HG03521 (cell line): ENCODE data around the gene PGLYRP3.
"Not testable (repeated sequence)": the region's sequence is repeated elsewhere in the genome, so short reads cannot be mapped to it uniquely, and the experiment has no call there.

Experiments
- ATAC-seq: cut with Tn5 transposase; IDR thresholded peaks from one replicate; pipeline ENCODE4 v1.9.1; 2021; ENCODE audit warnings: mild to moderate bottlenecking, moderate library complexity; ENCODE audit not compliant: unreplicated experiment

The PGLYRP3 gene

DNA sequence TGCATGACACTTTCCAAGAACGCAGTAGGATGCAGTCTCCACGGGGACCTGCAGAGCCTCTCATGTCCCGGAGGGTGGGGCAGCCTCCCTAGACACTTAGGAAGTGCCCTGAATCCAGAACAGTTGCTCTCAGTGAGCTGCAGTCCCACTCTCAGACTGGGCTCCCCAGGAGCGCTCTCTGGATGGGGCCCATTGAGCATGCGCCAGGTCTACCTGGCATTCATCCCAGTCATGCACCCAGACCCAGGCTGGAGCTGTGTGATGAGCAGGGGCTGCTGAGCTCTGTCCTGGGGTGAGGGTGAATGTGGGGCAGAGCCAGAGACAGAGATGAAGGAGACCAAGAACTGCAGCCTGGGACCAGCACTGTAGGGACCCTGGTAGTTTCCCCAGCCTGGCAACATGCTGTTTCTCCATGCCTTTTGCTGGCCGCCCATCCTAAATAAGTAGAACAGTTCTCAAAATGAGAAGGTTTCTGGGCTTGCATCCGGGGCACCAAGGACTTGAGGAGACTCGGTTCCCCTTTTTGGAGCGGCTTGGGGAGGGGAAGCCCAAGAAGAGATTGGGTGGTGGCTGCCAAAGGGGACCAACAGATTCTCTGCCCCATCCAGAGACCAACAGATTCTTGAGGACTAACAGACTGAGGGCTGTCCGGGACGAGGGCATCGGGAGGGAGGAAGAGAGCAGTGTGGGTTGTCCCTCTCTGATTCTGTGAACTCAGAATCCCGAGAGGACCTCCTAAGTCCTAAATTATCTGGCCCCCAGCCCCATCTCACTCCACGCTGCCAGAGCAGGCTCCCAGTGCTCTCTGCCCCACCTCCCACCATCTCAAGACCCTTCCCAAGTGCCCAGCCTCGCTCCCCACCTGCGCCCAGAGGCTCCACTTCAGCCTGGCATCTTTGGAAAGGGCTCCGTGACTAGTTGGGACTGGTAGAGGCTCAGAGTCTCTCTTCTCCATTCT lies 36.9 kb upstream of the PGLYRP3 start:
- no peak for ATAC-seq

DNA sequence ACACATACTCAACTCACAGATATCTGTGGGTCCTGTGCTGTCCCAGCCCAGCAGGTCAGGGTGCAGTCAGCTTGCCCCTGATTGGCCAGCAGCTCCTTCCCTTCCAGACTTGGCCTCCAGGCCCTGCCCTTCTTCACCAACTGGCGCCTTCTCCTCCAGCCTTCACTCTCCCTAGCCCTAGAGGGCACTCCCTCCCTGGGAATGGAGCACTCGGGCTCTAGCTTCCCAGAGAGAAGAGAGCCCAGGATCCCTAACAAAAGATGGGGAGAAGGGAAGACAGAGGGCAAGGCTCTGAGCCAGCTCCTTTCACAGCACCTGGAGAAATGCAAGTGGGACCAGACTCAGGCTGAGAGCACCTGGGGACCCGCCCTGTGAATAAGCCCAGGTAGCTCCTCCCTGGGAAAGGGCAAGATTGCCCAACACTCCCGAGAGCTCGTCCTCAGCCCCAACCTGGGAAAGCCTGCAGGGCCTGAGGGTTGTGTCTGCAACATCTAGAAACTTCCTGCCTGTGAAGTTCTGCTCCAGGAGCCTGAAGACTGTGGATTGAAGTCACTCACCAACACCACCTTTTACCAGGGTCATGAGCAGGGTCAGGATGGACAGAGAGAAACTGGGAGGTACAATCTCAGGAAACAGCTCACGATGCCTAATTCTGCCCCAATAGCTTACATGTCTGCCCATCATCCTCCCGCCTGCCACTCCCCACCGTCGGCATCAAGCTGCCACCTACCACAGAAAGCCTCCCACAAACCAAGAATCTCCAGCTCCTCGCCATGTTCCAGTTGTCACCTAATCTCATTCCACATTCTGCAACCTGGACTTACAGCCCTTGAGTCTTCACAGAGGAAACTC lies 36.0 kb upstream of the PGLYRP3 start, which contains the start of gene PGLYRP4:
Gene PGLYRP4 (minus strand): TSS at position 331 of the 852 bp plus-strand sequence. CDS start 909 bp downstream, outside the sequence.
- no peak for ATAC-seq

DNA sequence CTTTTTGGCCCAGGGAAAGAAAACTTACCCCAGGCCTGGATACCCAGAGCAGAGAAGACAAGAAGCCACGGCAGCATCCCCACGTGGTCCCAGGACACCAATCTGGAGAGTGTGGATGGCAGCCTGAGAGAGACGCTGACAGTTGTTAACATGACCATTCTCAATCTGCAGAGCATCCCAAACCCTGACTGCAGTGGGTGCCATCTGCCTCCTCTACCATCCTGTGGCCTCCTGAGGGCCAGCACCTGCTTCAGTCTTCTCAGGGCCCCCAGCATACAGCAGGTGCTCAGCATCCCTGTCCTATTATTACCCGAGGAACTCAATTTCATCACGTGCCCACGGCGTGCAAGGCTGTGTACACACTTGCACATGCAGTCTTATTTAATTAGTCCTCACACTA lies 35.1 kb upstream of the PGLYRP3 start:
- no peak for ATAC-seq

DNA sequence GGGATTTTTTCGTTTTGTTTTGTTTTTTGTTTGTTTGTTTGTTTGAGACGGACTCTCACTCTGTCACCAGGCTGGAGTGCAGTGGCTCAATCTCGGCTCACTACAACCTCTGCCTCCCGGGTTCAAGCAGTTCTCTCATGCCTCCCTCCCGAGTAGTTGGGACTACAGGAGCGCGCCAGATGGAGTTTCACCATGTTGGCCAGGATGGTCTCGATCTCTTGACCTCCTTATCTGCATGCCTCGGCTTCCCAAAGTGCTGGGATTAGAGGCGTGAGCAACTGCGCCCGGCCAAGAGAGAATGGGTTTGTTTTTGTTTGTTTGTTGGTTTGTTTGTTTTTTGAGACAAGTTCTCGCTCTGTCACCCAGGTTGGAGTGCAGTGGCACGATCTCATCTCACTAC lies 34.3 kb upstream of the PGLYRP3 start:
- ATAC-seq, result not testable (repeated sequence)

DNA sequence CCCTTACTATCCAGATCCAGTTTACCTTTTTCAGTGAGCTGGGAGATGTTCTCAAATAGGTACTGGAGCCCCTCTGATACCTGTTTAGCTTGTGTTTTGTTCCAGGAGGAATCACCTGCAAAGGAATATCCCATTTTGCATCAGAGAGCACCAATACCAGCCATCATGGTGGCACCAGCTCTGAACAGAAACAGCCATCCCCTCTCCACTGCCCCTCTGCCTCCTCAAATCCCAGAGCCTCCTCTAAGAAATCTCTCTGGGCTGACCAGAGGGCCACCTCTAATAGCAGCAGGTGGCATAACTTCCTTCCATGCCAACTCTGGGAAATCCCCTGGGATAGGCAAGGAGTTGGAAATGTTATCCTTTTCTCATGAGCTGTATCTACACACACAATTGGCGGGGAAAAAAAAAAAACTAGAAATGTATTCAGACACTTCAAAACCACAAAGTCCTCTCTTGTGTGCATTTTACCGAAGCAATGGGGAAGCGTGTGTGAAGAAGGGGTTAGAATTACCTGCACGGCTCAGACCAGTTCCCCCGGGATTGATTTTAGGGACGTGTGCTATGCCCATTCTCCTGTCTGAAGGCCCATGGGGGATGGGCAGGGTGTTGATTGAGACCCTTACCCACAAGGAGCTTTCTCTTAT lies 33.4 kb upstream of the PGLYRP3 start:
- ATAC-seq, result no peak

DNA sequence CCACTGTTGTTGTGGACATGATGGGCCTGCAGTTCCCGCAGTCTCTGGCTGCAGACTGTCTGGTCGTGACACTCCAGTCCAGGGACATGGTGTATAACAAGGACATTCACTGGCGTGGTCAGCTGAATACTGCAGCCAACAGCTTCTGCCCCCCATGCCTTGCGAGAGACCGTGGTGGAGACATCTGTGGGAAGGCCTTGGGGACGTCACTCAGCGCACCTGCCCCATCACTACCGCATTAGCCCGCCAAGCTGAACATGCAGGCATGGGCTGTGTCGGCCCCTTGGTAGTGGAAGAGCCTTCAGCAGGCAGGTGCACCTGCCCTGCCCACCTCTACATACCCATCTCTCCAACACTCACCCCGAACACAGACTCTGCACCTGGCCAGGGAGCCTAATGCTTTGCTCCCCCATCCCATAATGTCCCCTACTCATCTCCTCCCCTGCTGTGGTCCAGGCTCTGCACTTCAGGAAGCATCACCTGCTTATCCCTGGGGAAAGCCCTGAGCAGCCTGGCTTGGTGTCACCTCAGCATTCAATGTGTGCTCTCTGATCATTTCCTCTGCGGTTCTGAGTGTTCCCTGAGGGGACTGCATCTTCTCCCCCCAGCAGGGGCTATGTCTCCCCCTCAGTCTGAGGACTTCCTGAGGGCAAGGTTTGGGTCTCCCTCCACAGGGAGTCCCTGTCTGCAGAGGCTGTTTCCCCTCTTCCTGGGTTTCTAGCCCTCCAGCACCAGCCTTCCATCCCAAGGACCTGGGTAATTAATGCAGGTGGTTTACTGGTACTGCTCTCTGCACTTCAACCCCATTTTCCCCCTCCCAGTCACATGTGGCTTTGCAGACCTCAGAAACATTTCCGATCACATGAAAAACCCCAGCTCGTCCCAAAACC lies 32.7 kb upstream of the PGLYRP3 start:
- no peak for ATAC-seq

DNA sequence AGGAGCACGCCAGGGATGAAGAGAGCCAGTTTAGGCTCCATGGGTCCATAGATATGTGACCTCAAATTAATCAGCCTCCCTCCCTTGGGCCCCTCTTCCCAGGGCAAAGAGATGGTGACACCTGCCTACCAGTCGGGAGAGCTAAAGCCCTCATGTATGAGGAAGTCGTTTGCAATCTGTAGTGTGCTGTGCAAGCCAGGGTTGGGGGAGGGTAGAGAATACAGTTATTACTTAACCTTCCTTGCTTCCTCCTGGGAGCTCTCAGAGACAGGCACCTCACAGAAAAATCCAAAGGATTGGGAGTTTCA lies 31.9 kb upstream of the PGLYRP3 start:
- ATAC-seq, result no peak

DNA sequence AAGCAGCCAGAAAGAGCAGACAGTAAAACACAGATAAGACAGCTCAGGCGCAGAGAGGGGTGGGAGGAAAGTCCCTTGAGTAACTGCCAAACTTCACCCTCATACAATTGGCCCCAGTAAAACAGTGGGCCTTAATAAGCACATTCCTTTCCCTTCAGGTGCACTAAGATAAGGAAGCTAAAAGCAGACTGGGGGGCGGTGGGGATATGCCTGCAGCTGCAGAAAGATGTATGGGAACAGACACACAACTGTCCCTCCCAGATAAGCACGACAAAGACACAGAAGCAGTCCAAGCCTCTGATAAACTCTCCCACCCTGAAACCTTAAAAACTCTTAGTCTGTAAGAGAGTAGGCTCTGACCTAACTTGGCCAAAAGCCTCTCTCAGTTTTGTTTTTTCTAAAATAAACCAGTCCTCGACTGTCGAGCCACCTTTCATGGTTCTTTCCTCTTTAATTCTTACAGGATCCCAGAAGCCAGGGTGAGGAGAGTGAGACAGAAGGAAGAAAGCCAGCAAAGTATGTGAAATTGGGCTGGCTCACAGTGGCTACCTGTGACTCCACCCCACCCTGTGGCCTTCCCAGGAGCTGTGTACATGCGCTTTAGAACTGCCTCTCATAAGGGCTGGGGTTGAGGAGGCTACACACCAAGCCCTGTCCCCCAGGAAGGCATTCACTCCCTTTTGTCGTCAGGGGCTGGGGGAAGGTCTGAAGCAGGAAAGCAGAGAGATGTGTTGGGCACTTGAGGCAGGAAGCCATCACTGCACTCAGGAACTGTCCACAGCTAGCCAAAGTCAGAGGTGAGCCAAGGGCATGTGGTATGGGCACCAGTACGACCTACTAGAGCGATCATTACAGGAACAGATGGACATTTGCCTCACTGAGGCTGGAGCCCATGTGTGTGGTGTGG lies 31.3 kb upstream of the PGLYRP3 start:
- ATAC-seq, result no peak

DNA sequence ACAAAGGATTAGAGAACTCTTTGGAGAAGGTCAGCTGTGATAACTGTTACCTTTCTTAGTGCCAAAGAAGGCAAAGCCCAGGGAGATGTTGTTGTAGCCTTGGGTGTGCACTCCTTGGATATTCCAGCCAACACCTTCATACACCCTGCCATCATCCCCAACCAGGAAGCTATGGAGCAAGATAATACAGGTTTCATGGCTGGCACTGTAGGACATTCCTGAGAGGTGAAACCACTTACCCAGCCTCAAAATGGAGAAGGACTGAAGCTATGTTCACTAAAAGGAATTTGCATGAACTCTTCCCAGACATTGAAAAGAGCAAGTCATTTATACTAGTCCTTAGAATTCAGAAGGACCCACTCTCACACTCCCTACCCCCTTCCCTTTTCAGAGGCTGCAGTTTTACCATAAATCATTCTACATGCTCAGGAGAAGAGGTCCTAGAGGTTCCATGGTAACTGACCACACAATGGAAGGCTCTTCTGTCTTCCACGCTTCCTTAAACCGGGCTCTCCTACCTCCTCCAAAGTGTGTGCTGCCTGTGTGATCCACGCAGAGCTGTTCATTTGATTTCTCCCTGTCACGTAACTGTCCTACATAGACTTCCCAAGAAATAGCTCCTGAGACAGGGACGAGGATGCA lies 30.4 kb upstream of the PGLYRP3 start:
- no peak for ATAC-seq

DNA sequence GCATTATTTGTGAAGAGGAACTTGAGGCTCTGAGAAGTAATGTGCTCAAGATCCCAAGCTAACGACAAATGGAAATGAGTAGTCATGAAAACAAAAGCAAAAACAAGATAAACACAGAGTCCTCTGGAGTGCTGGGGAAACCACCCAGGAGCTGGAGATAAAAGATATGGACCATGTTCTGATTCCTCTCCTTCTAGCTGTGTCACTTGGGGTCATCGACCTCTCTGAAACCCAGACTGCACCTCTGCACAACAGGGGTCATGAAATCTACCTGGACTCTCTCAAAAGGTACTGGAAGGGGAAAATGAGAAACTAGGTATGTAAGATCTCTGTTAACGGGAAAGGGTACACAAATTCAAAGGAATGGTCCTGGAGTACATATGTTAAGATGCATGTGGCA lies 29.4 kb upstream of the PGLYRP3 start:
- no peak for ATAC-seq

DNA sequence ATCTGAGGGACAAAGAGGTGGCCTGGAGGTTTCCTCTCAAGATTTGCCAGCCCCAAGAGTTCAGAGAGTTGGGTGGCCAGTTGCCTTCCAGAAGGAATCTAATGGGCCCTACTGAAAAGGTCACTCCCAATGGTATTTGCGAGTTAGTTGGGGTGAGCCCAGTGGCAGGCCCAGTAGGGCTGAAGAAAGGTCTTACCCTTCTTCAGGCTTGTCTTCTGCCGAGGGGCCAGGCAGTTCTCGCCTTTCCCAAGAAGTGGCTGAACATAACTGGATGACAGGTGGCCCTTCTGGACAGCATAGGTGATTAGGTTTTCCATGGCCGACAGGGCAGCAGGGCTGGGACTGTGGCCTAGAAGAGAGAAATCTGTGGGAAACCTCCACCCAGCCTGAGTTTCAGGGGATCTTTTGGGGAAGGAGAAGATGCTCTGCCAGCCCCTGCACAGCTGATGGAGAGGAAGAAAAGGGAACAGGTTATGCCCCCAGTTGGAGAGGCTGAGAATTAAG lies 28.7 kb upstream of the PGLYRP3 start:
- no peak for ATAC-seq

DNA sequence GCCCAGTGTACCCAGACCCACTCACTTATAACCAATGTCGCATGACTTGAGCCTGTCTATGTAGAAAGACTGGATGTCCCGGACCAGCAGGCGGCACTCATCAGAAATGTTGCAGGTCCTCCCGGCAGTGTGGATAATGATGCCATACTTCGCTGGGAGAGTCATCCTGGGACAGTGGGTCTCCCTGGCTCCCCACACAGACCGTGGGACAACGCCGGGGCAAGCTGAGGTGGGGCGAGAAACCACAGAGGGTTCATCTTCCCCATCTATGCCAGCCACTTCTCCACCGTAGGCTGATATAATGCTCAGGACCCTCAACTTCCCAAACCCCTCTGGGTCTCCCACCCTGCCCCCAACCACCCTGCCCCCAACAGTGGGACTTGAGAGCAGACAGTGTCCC lies 27.6 kb upstream of the PGLYRP3 start:
- ATAC-seq, result no peak

DNA sequence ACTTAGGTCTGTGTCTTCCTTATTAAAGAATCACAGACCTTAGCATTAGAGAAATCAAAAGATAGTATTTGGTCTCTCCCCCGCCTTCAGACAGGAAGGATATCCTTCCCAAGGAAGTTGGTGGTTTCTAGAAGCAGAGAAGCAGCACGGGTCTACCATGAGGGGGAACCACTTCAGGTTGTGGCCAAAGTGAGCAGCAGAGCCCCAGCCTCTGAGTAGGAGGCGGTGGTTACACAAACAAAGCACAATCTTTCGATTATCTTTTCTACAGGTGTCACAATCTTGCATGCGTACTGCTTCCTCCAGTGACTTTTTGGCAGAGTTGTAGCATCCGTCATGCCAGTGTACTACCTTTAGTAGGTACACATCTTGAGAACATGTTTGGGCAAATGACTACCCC lies 27.1 kb upstream of the PGLYRP3 start:
- ATAC-seq, result no peak

DNA sequence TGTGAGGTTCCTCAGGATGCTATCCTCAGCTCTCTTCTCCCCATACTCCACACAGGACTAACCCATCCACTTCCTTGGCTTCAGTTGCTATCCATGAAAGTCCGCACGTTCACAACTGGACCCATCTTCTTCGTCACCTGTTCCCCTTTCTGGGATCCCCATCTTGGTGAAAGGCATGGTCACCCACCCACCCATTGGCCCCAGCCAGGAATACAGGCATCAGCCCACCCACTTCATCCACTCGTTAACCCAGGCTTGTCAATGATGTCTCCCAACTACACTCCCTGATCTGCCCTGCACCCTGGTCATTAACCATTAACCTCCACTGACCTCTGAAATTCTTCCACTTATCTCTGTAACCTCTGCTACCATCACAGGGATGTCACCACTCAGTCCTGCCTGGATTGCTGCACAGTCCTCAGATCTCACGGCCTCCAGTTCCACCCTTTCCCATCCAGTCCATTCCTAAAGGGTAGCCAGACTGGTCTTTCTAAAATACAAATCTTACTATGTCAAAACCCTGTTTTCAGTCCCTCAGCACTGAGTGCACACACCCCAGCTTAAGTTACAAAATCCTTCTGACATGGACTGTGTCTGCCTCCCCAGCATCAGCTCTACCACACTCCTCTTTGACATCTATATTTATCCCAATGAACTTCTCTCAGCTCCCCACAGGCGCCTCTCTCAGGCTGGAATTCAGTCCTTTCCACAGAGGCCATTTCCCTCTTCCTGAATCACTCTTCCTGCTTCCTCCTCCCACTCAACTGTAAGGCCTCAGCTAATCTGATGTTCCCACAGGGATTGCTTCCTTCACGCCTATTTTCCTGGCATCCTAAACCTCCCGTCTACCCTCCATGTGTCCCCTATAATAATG lies 25.5 kb upstream of the PGLYRP3 start:
- no peak for ATAC-seq

DNA sequence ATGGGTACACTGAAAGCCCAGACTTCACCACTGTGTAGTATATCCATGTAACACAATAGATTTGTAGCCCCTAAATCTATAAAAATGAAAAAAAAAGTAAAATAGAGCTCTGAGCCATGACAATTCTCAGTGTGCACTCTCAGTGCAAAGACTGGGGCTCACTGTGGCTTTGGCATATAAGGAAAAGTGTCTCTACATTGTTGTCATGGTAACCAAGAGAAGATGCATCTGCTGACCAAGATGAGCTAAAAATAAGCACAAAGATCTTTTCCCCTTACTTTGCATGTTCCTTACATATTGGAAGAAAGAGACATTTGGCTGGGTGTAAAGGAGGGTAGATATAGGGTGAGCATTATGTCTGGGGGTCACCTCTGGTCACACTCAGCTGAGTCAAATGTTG lies 23.9 kb upstream of the PGLYRP3 start:
- no peak for ATAC-seq

DNA sequence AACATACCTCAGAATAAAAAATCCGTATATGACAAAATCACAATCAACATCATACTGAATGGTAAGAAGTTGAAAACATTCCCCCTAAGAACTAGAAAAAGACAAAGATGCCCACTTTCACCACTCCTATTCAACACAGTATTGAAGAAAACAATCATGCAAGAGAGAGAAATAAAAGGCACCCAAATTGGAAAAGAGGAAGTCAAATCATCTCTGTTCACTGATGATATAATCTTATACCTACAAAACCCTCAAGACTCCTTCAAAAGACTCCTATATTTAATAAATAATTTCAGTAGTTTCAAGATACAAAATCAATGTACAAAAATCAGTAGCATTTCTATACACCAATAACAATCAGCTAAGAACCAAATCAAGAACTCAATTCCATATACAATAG lies 21.1 kb upstream of the PGLYRP3 start:
- ATAC-seq, result no peak

DNA sequence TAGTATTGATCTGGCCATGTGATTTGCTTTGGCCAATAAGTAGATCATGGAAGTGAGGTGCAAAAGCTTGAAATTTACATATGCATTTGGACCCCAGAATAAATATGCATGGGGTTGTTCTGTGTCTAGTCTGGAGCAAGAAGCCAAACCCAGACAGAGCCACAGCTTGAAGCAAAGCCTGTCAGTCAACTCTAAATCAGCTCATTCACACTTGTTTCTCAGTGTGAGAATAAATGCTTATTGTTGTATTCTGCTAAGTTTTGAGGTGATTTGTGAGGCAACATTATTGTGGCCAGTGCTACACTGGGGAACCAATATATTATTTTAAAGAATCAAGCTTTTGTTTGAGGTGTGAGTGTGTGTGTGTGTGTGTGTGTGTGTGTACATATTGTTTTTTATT lies 12.2 kb upstream of the PGLYRP3 start:
- ATAC-seq, result no peak

DNA sequence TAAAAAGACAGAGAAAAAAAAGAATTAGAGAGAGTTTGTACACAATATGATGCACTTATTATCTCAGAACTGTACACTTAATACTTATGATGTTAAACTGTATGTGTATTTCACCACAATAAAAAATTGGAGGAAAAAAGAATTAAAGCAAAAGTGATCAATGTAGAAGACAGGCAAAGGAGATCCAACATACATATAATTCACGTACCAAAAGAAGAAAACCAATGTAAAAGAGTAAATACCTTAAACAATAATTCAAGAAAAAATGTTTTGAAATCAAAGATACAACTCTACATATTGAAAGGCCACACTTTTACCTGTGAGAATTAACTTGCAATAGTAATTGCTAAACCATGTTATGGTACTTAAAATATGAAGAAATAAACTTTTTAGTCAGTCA lies 9.8 kb upstream of the PGLYRP3 start:
- ATAC-seq, result no peak
